Fibroblast of skin of right biceps (primary cell): ENCODE measurements around the gene KATNAL1.
"Not testable (repeated sequence)": the region's sequence is repeated elsewhere in the genome, so short reads cannot be mapped to it uniquely, and the experiment has no call there.

Experiments
- DNase-seq: peaks from one replicate; pipeline ENCODE4 v3.0.0-alpha.2; 2013

Gene KATNAL1

GRCh38 chr13:30290812-30291436, 16.4 kb downstream of the KATNAL1 start:
- no peak for DNase-seq

GRCh38 chr13:30289533-30289932, 17.8 kb downstream of the KATNAL1 start:
- DNase-seq: no peak

GRCh38 chr13:30286059-30286458, 21.3 kb downstream of the KATNAL1 start:
- not testable (repeated sequence) for DNase-seq

- no peak for DNase-seq
Observed at GRCh38 chr13:30276178-30276577, 31.2 kb downstream of the KATNAL1 start.

GRCh38 chr13:30274083-30274482, 33.3 kb downstream of the KATNAL1 start:
- no peak for DNase-seq

GRCh38 chr13:30270035-30270434, 37.3 kb downstream of the KATNAL1 start:
- DNase-seq: not testable (repeated sequence)

GRCh38 chr13:30268673-30269072, 38.7 kb downstream of the KATNAL1 start:
- no peak for DNase-seq

- peak; percentile 41 for DNase-seq
Observed at GRCh38 chr13:30266756-30267155, 40.6 kb downstream of the KATNAL1 start.

GRCh38 chr13:30259149-30259733, 48.1 kb downstream of the KATNAL1 start:
- not testable (repeated sequence) for DNase-seq

GRCh38 chr13:30257468-30258099, 49.8 kb downstream of the KATNAL1 start:
- no peak for DNase-seq

- no peak for DNase-seq
Observed at GRCh38 chr13:30256713-30257467, 50.5 kb downstream of the KATNAL1 start.

GRCh38 chr13:30255696-30256095, 51.7 kb downstream of the KATNAL1 start:
- peak; percentile 9 for DNase-seq

GRCh38 chr13:30253830-30254229, 53.5 kb downstream of the KATNAL1 start:
- no peak for DNase-seq

GRCh38 chr13:30247406-30247805, 59.9 kb downstream of the KATNAL1 start:
- no peak for DNase-seq

- DNase-seq: peak; percentile 8
Observed at GRCh38 chr13:30241532-30241931, 65.8 kb downstream of the KATNAL1 start.

- DNase-seq: no peak
Observed at GRCh38 chr13:30240608-30241007, 66.7 kb downstream of the KATNAL1 start.

- peak; percentile 10 for DNase-seq
Observed at GRCh38 chr13:30235216-30235615, 72.1 kb downstream of the KATNAL1 start.

GRCh38 chr13:30234619-30235162, 72.7 kb downstream of the KATNAL1 start:
- peak; percentile 35 for DNase-seq

- peak; percentile 44 for DNase-seq
Observed at GRCh38 chr13:30224732-30225131, 82.6 kb downstream of the KATNAL1 start.

- peak; percentile 11 for DNase-seq
Observed at GRCh38 chr13:30222254-30222653, 85.1 kb downstream of the KATNAL1 start.

GRCh38 chr13:30216111-30216510, 91.2 kb downstream of the KATNAL1 start:
- DNase-seq: peak; percentile 46

GRCh38 chr13:30212256-30212655, 95.1 kb downstream of the KATNAL1 start:
- DNase-seq: no peak

- DNase-seq: no peak
Observed at GRCh38 chr13:30211745-30212144, 95.6 kb downstream of the KATNAL1 start.
